IPS-18a (cell line): ENCODE measurements around the gene CCDC137.

Experiments
- H3K27ac ChIP-seq: one replicate; pipeline ENCODE4 v1.5.1; 2013; ENCODE audit warnings: low read length
- H3K27me3 ChIP-seq: one replicate; pipeline ENCODE4 v1.6.1; 2013; ENCODE audit warnings: mild to moderate bottlenecking, low read length; ENCODE audit not compliant: control insufficient read depth, insufficient read depth
- H3K36me3 ChIP-seq: one replicate; pipeline ENCODE4 v1.6.1; 2013; ENCODE audit warnings: low read depth, low read length; ENCODE audit not compliant: control insufficient read depth
- H3K4me1 ChIP-seq: one replicate; pipeline ENCODE4 v1.6.1; 2013; ENCODE audit warnings: low read depth, low read length; ENCODE audit not compliant: control insufficient read depth
- H3K4me3 ChIP-seq: one replicate; pipeline ENCODE4 v1.5.1; 2013; ENCODE audit warnings: low read length
- H3K9ac ChIP-seq: one replicate; pipeline ENCODE4 v1.6.1; 2013; ENCODE audit warnings: mild to moderate bottlenecking, low read length, moderate library complexity
- H3K9me3 ChIP-seq: one replicate; pipeline ENCODE4 v1.6.1; 2013; ENCODE audit warnings: low read depth, low read length; ENCODE audit not compliant: control insufficient read depth

Gene CCDC137

GRCh38 chr17:81652906-81653771, 13.4 kb upstream of the CCDC137 start:
- no peaks in the 10 kb centered on the region for H3K36me3 ChIP-seq
- H3K9me3 ChIP-seq, result no peaks in the 10 kb centered on the region
- H3K27me3 ChIP-seq, result peaks cover 12% of the 10 kb centered on the region
- peaks cover 6% of the 10 kb centered on the region for H3K4me1 ChIP-seq
- H3K9ac ChIP-seq, result no peak overlapping the region
- H3K4me3 ChIP-seq, result peak overlapping the region; percentile 42
- no peak overlapping the region for H3K27ac ChIP-seq

- H3K4me1 ChIP-seq, result peaks cover 6% of the 10 kb centered on the region
- no peak overlapping the region for H3K9ac ChIP-seq
- H3K9me3 ChIP-seq, result no peaks in the 10 kb centered on the region
- no peaks in the 10 kb centered on the region for H3K27me3 ChIP-seq
- no peak overlapping the region for H3K27ac ChIP-seq
- no peaks in the 10 kb centered on the region for H3K36me3 ChIP-seq
- no peak overlapping the region for H3K4me3 ChIP-seq
Measured at GRCh38 chr17:81655378-81656117, 11.0 kb upstream of the CCDC137 start.

GRCh38 chr17:81656118-81656743, 10.3 kb upstream of the CCDC137 start, which contains the start of gene PDE6G:
Gene PDE6G (minus strand): TSS chr17:81656542. CDS start chr17:81653305, 3,237 bp downstream.
- no peak within 1 kb of the TSS for H3K4me3 ChIP-seq
- no peaks in the 10 kb centered on the region for H3K27me3 ChIP-seq
- H3K9me3 ChIP-seq, result no peaks in the 10 kb centered on the region
- peaks cover 6% of the 10 kb centered on the region for H3K4me1 ChIP-seq
- H3K9ac ChIP-seq, result no peak within 1 kb of the TSS
- no peak within 1 kb of the TSS for H3K27ac ChIP-seq
- H3K36me3 ChIP-seq, result no peaks in the 10 kb centered on the region

DNA sequence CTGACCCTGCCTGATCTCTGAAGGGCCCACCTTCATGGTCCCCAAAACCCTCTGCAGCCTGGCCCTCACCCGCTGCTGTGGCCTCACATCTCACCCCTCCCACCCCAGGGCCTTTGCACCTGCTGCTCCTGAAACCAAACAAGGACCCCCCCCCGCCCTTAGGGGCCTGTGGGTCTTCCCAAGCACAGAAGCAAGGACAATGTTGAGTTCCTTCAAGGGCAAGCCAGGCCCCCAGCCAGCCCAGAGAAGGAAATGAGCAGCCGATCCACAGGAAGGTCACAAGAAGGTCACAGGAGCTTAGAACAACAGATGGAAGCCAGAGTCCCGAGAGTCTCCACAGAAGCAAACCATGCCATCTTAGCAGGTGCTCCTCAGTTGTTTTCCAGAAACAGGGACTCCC, 9.7 kb upstream of the CCDC137 start:
- H3K4me1 ChIP-seq, result peaks cover 6% of the 10 kb centered on the region
- H3K4me3 ChIP-seq, result no peak overlapping the region
- no peaks in the 10 kb centered on the region for H3K9me3 ChIP-seq
- H3K27ac ChIP-seq, result no peak overlapping the region
- H3K9ac ChIP-seq, result no peak overlapping the region
- H3K27me3 ChIP-seq, result no peaks in the 10 kb centered on the region
- H3K36me3 ChIP-seq, result no peaks in the 10 kb centered on the region

DNA sequence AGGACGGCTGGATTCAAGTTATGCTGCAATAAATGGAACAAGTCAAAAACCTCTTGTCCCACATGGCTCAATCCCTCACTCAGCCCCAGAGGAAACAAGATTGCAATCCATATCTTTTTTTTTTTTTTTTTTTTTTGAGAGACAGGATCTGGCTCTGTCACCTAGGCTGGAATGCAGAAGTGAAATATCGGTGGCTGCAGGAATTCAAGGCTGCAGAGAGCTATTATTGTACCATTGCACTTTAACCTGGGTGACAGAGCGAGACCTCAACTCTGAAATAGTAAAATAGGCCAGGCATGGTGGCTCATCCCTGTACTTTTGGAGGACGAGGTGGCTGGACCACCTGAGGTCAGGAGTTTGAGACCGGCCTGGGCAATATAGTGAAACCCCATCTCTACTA, 7.5 kb upstream of the CCDC137 start:
- Histone ChIP-seq H3K27ac (no peak overlapping the region), H3K9me3 (no peaks in the 10 kb centered on the region)

GRCh38 chr17:81660441-81660840, 6.1 kb upstream of the CCDC137 start:
- H3K4me3 ChIP-seq, result no peak overlapping the region
- peaks cover 4% of the 10 kb centered on the region for H3K4me1 ChIP-seq
- H3K36me3 ChIP-seq, result no peaks in the 10 kb centered on the region
- H3K9ac ChIP-seq, result no peak overlapping the region
- H3K27ac ChIP-seq, result no peak overlapping the region
- H3K9me3 ChIP-seq, result no peaks in the 10 kb centered on the region
- no peaks in the 10 kb centered on the region for H3K27me3 ChIP-seq

More for the DNA sequence above, 7.5 kb upstream of the CCDC137 start:
- Histone ChIP-seq H3K4me1 (no peaks in the 10 kb centered on the region), H3K27me3 (no peaks in the 10 kb centered on the region), H3K36me3 (no peaks in the 10 kb centered on the region), H3K4me3 (no peak overlapping the region), H3K9ac (no peak overlapping the region)

DNA sequence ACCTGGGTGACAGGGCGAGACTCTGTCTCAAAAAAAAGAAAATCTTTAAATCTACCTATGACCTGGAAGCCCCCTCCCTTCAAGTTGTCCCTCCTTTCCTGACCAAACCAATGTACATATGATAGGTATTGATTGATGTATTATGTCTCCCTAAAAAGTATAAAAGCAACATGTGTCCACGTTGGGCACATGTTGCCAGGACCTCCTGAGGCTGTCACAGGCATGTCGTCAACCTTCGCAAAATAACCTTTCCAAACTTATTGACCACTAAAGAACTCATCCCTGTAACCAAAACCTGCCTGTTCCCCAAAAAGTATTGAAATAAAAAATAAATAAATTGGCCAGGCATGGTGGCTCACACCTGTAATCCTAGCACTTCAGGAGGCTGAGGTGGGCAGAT, 4.5 kb upstream of the CCDC137 start:
- Histone ChIP-seq H3K27ac (no peak overlapping the region), H3K4me3 (no peak overlapping the region), H3K9ac (no peak overlapping the region), H3K4me1 (peaks cover 7% of the 10 kb centered on the region), H3K36me3 (no peaks in the 10 kb centered on the region), H3K27me3 (no peaks in the 10 kb centered on the region), H3K9me3 (no peaks in the 10 kb centered on the region)

DNA sequence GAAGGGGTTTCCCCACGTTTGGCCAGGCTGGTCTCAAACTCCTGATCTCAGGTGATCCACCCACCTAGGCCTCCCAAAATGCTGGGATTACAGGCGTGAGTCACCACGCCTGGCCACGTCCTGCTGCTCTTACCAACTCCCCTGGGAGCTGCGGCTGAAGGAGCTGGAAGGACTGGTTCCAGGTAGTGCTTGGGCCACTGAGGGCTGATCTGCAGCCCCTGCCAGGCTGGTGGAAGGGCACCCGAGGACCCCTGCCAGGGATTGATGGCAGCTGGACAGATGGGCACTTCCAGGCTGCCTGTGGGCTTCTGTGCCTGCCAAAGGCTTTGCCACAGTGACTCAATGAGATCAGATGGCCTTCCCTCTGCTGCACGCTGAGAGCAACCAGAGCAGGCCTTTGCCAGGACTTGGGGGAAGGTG, 2.5 kb upstream of the CCDC137 start:
- no peak overlapping the region for H3K27ac ChIP-seq
- H3K27me3 ChIP-seq, result no peaks in the 10 kb centered on the region
- H3K9me3 ChIP-seq, result no peaks in the 10 kb centered on the region
- H3K4me3 ChIP-seq, result no peak overlapping the region
- no peak overlapping the region for H3K9ac ChIP-seq
- peaks cover 9% of the 10 kb centered on the region for H3K36me3 ChIP-seq
- peaks cover 7% of the 10 kb centered on the region for H3K4me1 ChIP-seq

- H3K27me3 ChIP-seq, result no peaks in the 10 kb centered on the region
- H3K9me3 ChIP-seq, result no peaks in the 10 kb centered on the region
- peak overlapping the region; percentile 12 for H3K27ac ChIP-seq
- peak overlapping the region; percentile 84 for H3K4me3 ChIP-seq
- H3K9ac ChIP-seq, result peak overlapping the region; percentile 87
- peaks cover 22% of the 10 kb centered on the region for H3K36me3 ChIP-seq
- H3K4me1 ChIP-seq, result peaks cover 7% of the 10 kb centered on the region
Measured at GRCh38 chr17:81665205-81666091, 1.1 kb upstream of the CCDC137 start.

DNA sequence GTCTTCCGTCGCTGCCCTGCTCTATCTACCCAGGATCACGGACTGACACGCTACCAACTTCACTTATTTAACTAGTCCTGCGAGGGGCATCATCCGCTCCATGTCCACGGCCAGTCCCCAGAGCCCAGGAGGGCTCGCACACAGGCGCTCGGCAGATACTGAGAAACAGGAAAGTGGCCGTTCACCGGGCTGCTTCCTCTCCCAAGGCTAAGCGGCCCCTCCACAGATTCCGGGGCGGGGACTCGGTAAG, 520 bp upstream of the CCDC137 start:
- Histone ChIP-seq H3K4me1 (peaks cover 7% of the 10 kb centered on the region), H3K9me3 (no peaks in the 10 kb centered on the region), H3K36me3 (peaks cover 24% of the 10 kb centered on the region), H3K4me3 (peak overlapping the region; percentile 84), H3K27me3 (no peaks in the 10 kb centered on the region), H3K27ac (peak overlapping the region; percentile 12), H3K9ac (peak overlapping the region; percentile 87)

DNA sequence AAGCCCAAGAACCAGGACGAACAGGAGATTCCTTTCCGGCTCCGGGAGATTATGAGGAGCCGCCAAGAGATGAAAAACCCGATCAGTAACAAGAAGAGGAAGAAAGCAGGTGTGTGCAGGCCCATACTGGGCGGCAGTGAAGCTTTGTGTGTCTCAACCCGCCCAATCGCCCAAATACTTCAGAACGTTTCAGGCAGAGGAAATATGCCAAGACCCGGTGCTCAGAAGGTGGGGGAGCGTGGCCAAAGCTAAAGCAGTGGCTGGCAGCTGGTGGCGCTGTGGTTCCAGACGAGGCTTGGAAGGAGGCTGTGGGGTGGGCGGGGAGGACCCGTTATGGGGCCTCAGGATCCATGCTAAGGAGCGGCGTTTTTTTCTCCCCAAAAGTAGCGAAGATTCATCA, 1.2 kb downstream of the CCDC137 start:
- Histone ChIP-seq H3K4me1 (peaks cover 7% of the 10 kb centered on the region), H3K36me3 (peaks cover 42% of the 10 kb centered on the region), H3K9me3 (no peaks in the 10 kb centered on the region), H3K9ac (no peak overlapping the region), H3K27ac (no peak overlapping the region), H3K4me3 (peak overlapping the region; percentile 84), H3K27me3 (no peaks in the 10 kb centered on the region)
